Activated T-helper 17 cell treated with anti-CD3 and anti-CD28 coated beads, Interleukin-2, amount 50 U/mL, for 72 hours (primary cell): ENCODE measurements around the gene ASAH2. TPM values are rescaled to one million over a fixed set of nuclear protein-coding genes. Genes with fewer than 3 reads are reported as not detected.
A peak's percentile ranks its signal among the peaks of the same experiment; 100 is the strongest.
"Not testable (repeated sequence)": the region's sequence is repeated elsewhere in the genome, so short reads cannot be mapped to it uniquely, and the experiment has no call there.

Experiments
- ATAC-seq: fragments of 150-1000 bp; cut with Tn5 transposase; replicated peaks from 2 replicates; pipeline ENCODE4 v1.10.0; 2021; ENCODE audit warnings: mild to moderate bottlenecking, moderate library complexity
- H3K27ac Mint-ChIP-seq: one replicate; pipeline ENCODE4 v1.8.0; 2022; ENCODE audit warnings: mixed read lengths
- H3K27me3 Mint-ChIP-seq: one replicate; pipeline ENCODE4 v1.8.0; 2022; ENCODE audit warnings: mixed read lengths
- H3K36me3 Mint-ChIP-seq: one replicate; pipeline ENCODE4 v1.8.0; 2022; ENCODE audit warnings: low read depth, mild to moderate bottlenecking, mixed read lengths
- H3K4me1 Mint-ChIP-seq: one replicate; pipeline ENCODE4 v1.8.0; 2022; ENCODE audit warnings: mixed read lengths
- H3K4me3 Mint-ChIP-seq: one replicate; pipeline ENCODE4 v1.8.0; 2022; ENCODE audit warnings: mild to moderate bottlenecking, mixed read lengths
- H3K9me3 Mint-ChIP-seq: one replicate; pipeline ENCODE4 v1.8.0; 2022; ENCODE audit warnings: mixed read lengths
- total RNA-seq, 2 donors: library from RNA; stranded (reverse); gene quantifications; one replicate each; pipeline ENCODE4 v1.2.3, GENCODE V29; 2022

Gene ASAH2
- total RNA-seq, 2 donors from 2014 or later: 2.9 to 3.1 TPM

- Mint-ChIP-seq H3K9me3 (no peaks in the 10 kb centered on the region), H3K27me3 (peaks cover 13% of the 10 kb centered on the region), H3K4me1 (no peaks in the 10 kb centered on the region), H3K27ac (no peak overlapping the region), H3K36me3 (no peaks in the 10 kb centered on the region), H3K4me3 (no peak overlapping the region)
- ATAC-seq: peak; percentile 69
Observed at GRCh38 chr10:50275650-50276235, 24.4 kb upstream of the ASAH2 start.

GRCh38 chr10:50272531-50272930 lies 21.2 kb upstream of the ASAH2 start:
- Mint-ChIP-seq H3K4me1 (no peaks in the 10 kb centered on the region), H3K27me3 (peaks cover 6% of the 10 kb centered on the region), H3K9me3 (no peaks in the 10 kb centered on the region), H3K36me3 (no peaks in the 10 kb centered on the region), H3K4me3 (no peak overlapping the region), H3K27ac (no peak overlapping the region)
- ATAC-seq: no peak

GRCh38 chr10:50271564-50272250 lies 20.4 kb upstream of the ASAH2 start:
- ATAC-seq: no peak
- H3K27me3 Mint-ChIP-seq: peaks cover 2% of the 10 kb centered on the region
- no peak overlapping the region for H3K4me3 Mint-ChIP-seq
- H3K27ac Mint-ChIP-seq: no peak overlapping the region
- H3K36me3 Mint-ChIP-seq: no peaks in the 10 kb centered on the region
- H3K4me1 Mint-ChIP-seq: no peaks in the 10 kb centered on the region
- no peaks in the 10 kb centered on the region for H3K9me3 Mint-ChIP-seq

GRCh38 chr10:50267877-50268276 lies 16.6 kb upstream of the ASAH2 start:
- ATAC-seq, H3K36me3 Mint-ChIP-seq, H3K4me3 Mint-ChIP-seq, H3K27ac Mint-ChIP-seq, H3K9me3 Mint-ChIP-seq, H3K4me1 Mint-ChIP-seq: not testable (repeated sequence)
- H3K27me3 Mint-ChIP-seq: peaks cover 23% of the 10 kb centered on the region

- not testable (repeated sequence) for H3K36me3 Mint-ChIP-seq, H3K9me3 Mint-ChIP-seq, H3K27ac Mint-ChIP-seq, ATAC-seq, H3K4me1 Mint-ChIP-seq, H3K4me3 Mint-ChIP-seq
- peaks cover 35% of the 10 kb centered on the region for H3K27me3 Mint-ChIP-seq
Observed at GRCh38 chr10:50262625-50263024, 11.3 kb upstream of the ASAH2 start.

GRCh38 chr10:50260791-50261281 lies 9.5 kb upstream of the ASAH2 start:
- H3K27me3 Mint-ChIP-seq: peaks cover 33% of the 10 kb centered on the region
- H3K4me1 Mint-ChIP-seq: no peaks in the 10 kb centered on the region
- H3K9me3 Mint-ChIP-seq: peaks cover 9% of the 10 kb centered on the region
- peak; percentile 96 for ATAC-seq
- H3K36me3 Mint-ChIP-seq: no peaks in the 10 kb centered on the region
- H3K4me3 Mint-ChIP-seq: no peak overlapping the region
- H3K27ac Mint-ChIP-seq: no peak overlapping the region

GRCh38 chr10:50254479-50254878 lies 3.2 kb upstream of the ASAH2 start:
- Mint-ChIP-seq H3K27ac (no peak overlapping the region), H3K4me3 (no peak overlapping the region), H3K9me3 (no peaks in the 10 kb centered on the region), H3K27me3 (peaks cover 28% of the 10 kb centered on the region), H3K36me3 (no peaks in the 10 kb centered on the region), H3K4me1 (no peaks in the 10 kb centered on the region)
- no peak for ATAC-seq

- H3K27ac Mint-ChIP-seq: no peak overlapping the region
- no peaks in the 10 kb centered on the region for H3K36me3 Mint-ChIP-seq
- H3K27me3 Mint-ChIP-seq: peaks cover 36% of the 10 kb centered on the region
- no peaks in the 10 kb centered on the region for H3K4me1 Mint-ChIP-seq
- peaks cover 3% of the 10 kb centered on the region for H3K9me3 Mint-ChIP-seq
- no peak for ATAC-seq
- H3K4me3 Mint-ChIP-seq: no peak overlapping the region
Observed at GRCh38 chr10:50250096-50250854, 1.0 kb downstream of the ASAH2 start.

- H3K27ac Mint-ChIP-seq: no peak overlapping the region
- H3K36me3 Mint-ChIP-seq: no peaks in the 10 kb centered on the region
- ATAC-seq: no peak
- no peak overlapping the region for H3K4me3 Mint-ChIP-seq
- H3K27me3 Mint-ChIP-seq: peaks cover 38% of the 10 kb centered on the region
- H3K9me3 Mint-ChIP-seq: peaks cover 3% of the 10 kb centered on the region
- no peaks in the 10 kb centered on the region for H3K4me1 Mint-ChIP-seq
Observed at GRCh38 chr10:50248598-50248997, 2.7 kb downstream of the ASAH2 start.

- Mint-ChIP-seq H3K27me3 (peaks cover 33% of the 10 kb centered on the region), H3K36me3 (no peaks in the 10 kb centered on the region), H3K27ac (no peak overlapping the region), H3K4me1 (no peaks in the 10 kb centered on the region), H3K9me3 (peaks cover 3% of the 10 kb centered on the region), H3K4me3 (no peak overlapping the region)
- ATAC-seq: no peak
Observed at GRCh38 chr10:50248062-50248461, 3.3 kb downstream of the ASAH2 start.

GRCh38 chr10:50244201-50244600 lies 7.1 kb downstream of the ASAH2 start:
- H3K27me3 Mint-ChIP-seq: peaks cover 45% of the 10 kb centered on the region
- H3K4me3 Mint-ChIP-seq: no peak overlapping the region
- no peak overlapping the region for H3K27ac Mint-ChIP-seq
- H3K9me3 Mint-ChIP-seq: peaks cover 3% of the 10 kb centered on the region
- no peak for ATAC-seq
- H3K4me1 Mint-ChIP-seq: no peaks in the 10 kb centered on the region
- no peaks in the 10 kb centered on the region for H3K36me3 Mint-ChIP-seq

GRCh38 chr10:50242777-50243176 lies 8.5 kb downstream of the ASAH2 start:
- ATAC-seq: no peak
- no peaks in the 10 kb centered on the region for H3K4me1 Mint-ChIP-seq
- no peak overlapping the region for H3K4me3 Mint-ChIP-seq
- no peaks in the 10 kb centered on the region for H3K9me3 Mint-ChIP-seq
- peaks cover 41% of the 10 kb centered on the region for H3K27me3 Mint-ChIP-seq
- H3K36me3 Mint-ChIP-seq: no peaks in the 10 kb centered on the region
- no peak overlapping the region for H3K27ac Mint-ChIP-seq

- H3K27ac Mint-ChIP-seq, ATAC-seq, H3K9me3 Mint-ChIP-seq, H3K4me1 Mint-ChIP-seq, H3K36me3 Mint-ChIP-seq, H3K4me3 Mint-ChIP-seq: not testable (repeated sequence)
- peaks cover 38% of the 10 kb centered on the region for H3K27me3 Mint-ChIP-seq
Observed at GRCh38 chr10:50241478-50241877, 9.8 kb downstream of the ASAH2 start.

- H3K9me3 Mint-ChIP-seq: no peaks in the 10 kb centered on the region
- no peak for ATAC-seq
- H3K27me3 Mint-ChIP-seq: peaks cover 43% of the 10 kb centered on the region
- H3K36me3 Mint-ChIP-seq: no peaks in the 10 kb centered on the region
- no peaks in the 10 kb centered on the region for H3K4me1 Mint-ChIP-seq
- no peak overlapping the region for H3K27ac Mint-ChIP-seq
- no peak overlapping the region for H3K4me3 Mint-ChIP-seq
Observed at GRCh38 chr10:50234486-50234885, 16.8 kb downstream of the ASAH2 start.

- no peaks in the 10 kb centered on the region for H3K4me1 Mint-ChIP-seq
- peaks cover 51% of the 10 kb centered on the region for H3K27me3 Mint-ChIP-seq
- H3K27ac Mint-ChIP-seq: no peak overlapping the region
- H3K36me3 Mint-ChIP-seq: no peaks in the 10 kb centered on the region
- ATAC-seq: no peak
- H3K4me3 Mint-ChIP-seq: no peak overlapping the region
- no peaks in the 10 kb centered on the region for H3K9me3 Mint-ChIP-seq
Observed at GRCh38 chr10:50232261-50232639, 19.1 kb downstream of the ASAH2 start.
